Activated T-helper 1 cell treated with Interleukin-2 at 50 U/mL for 16 hours (primary cell): ENCODE data around the gene SNX19.
"Not testable (repeated sequence)": the region's sequence is repeated elsewhere in the genome, so short reads cannot be mapped to it uniquely, and the experiment has no call there.

Experiments
- DNase-seq: peaks from one replicate; pipeline ENCODE4 v3.0.0-alpha.2; 2020; ENCODE audit warnings: low read depth

The SNX19 gene

GRCh38 chr11:130916238-130916855 lies at the start of gene SNX19:
Gene SNX19 (minus strand): TSS chr11:130916479. CDS start chr11:130915939, 540 bp downstream.
- DNase-seq = peak; percentile 86

GRCh38 chr11:130964058-130964792 lies 47.9 kb upstream of the SNX19 start:
- DNase-seq = no peak

- DNase-seq = no peak
Observed at GRCh38 chr11:130947889-130948288, 31.6 kb upstream of the SNX19 start.

GRCh38 chr11:130947481-130947880 lies 31.2 kb upstream of the SNX19 start:
- DNase-seq = no peak

- no peak for DNase-seq
Observed at GRCh38 chr11:130947058-130947457, 30.8 kb upstream of the SNX19 start.

GRCh38 chr11:130945896-130946295 lies 29.6 kb upstream of the SNX19 start:
- DNase-seq = no peak

- no peak for DNase-seq
Observed at GRCh38 chr11:130940706-130941105, 24.4 kb upstream of the SNX19 start.

GRCh38 chr11:130937051-130937450 lies 20.8 kb upstream of the SNX19 start:
- no peak for DNase-seq

- no peak for DNase-seq
Observed at GRCh38 chr11:130932086-130932712, 15.9 kb upstream of the SNX19 start.

GRCh38 chr11:130924750-130925149 lies 8.5 kb upstream of the SNX19 start:
- DNase-seq = no peak

- DNase-seq = not testable (repeated sequence)
Observed at GRCh38 chr11:130920612-130921011, 4.3 kb upstream of the SNX19 start.

GRCh38 chr11:130918081-130918480 lies 1.8 kb upstream of the SNX19 start:
- no peak for DNase-seq

- DNase-seq = no peak
Observed at GRCh38 chr11:130916910-130917309, 631 bp upstream of the SNX19 start.

- no peak for DNase-seq
Observed at GRCh38 chr11:130915603-130916237, 559 bp downstream of the SNX19 start.

- DNase-seq = no peak
Observed at GRCh38 chr11:130913268-130913667, 3.0 kb downstream of the SNX19 start.

GRCh38 chr11:130912552-130912951 lies 3.7 kb downstream of the SNX19 start:
- DNase-seq = no peak

- DNase-seq = no peak
Observed at GRCh38 chr11:130911306-130911705, 5.0 kb downstream of the SNX19 start.

GRCh38 chr11:130909650-130910049 lies 6.6 kb downstream of the SNX19 start:
- no peak for DNase-seq

GRCh38 chr11:130908770-130909625 lies 7.3 kb downstream of the SNX19 start:
- DNase-seq = no peak

GRCh38 chr11:130908061-130908460 lies 8.2 kb downstream of the SNX19 start:
- DNase-seq = no peak

- DNase-seq = no peak
Observed at GRCh38 chr11:130907229-130907628, 9.1 kb downstream of the SNX19 start.

GRCh38 chr11:130906616-130907015 lies 9.7 kb downstream of the SNX19 start:
- no peak for DNase-seq
